Caco-2 (cell line): ENCODE data around the gene HOXC9. TPM values are rescaled to one million over a fixed set of nuclear protein-coding genes. Genes with fewer than 3 reads are reported as not detected.

Experiments used
- BruUV-seq: library from RNA; stranded (reverse); fragments of 400-500 nt; replicated peaks from 2 replicates; lab custom pipeline; 2021; lab: Mats Ljungman, UMichigan
- CTCF ChIA-PET: fragments of 300-600 bp; sonication (Branson Sonifier 250); formaldehyde crosslinking; loops from one replicate; lab custom pipeline; 2022; ENCODE audit warnings: antibody characterized with exemption; lab: Charles Lee
- POLR2A ChIA-PET: fragments of 300-600 bp; sonication (Branson Sonifier 250); formaldehyde crosslinking; loops from one replicate; lab custom pipeline; 2022; ENCODE audit warnings: antibody characterized with exemption; lab: Charles Lee
- DNase-seq, 2 experiments: peaks; one replicate each; pipeline versions ENCODE4 v3.0.0 to v3.0.0-alpha.2; 2020 to 2022
- H3K27me3 ChIP-seq: replicated peaks from 2 replicates; pipeline ENCODE4 v1.6.0; 2011; ENCODE audit warnings: low read length; ENCODE audit not compliant: control insufficient read depth, insufficient read depth
- H3K36me3 ChIP-seq: 2 replicates; pipeline ENCODE4 v1.5.1; 2011; ENCODE audit warnings: low read length; ENCODE audit not compliant: control insufficient read depth, insufficient read depth
- H3K4me1 ChIP-seq: fragments of 250-450 bp; sonication (Bioruptor Pico); 2 replicates; pipeline ENCODE4 v1.5.1; 2020; ENCODE audit warnings: mild to moderate bottlenecking
- H3K4me3 ChIP-seq: 2 replicates; pipeline ENCODE4 v1.5.1; 2011; ENCODE audit warnings: low read depth, mild to moderate bottlenecking, control low read depth, low read length
- H3K9me3 ChIP-seq: fragments of 250-450 bp; sonication (Bioruptor Pico); 2 replicates; pipeline ENCODE4 v1.5.1; 2020; ENCODE audit warnings: mild to moderate bottlenecking, moderate library complexity
- H3K27ac Mint-ChIP-seq: one replicate; pipeline ENCODE4 v1.8.0; 2022; ENCODE audit warnings: mixed read lengths; ENCODE audit not compliant: unreplicated experiment
- H3K27me3 Mint-ChIP-seq: one replicate; pipeline ENCODE4 v1.8.0; 2022; ENCODE audit warnings: mixed read lengths; ENCODE audit not compliant: insufficient read depth, unreplicated experiment
- H3K36me3 Mint-ChIP-seq: one replicate; pipeline ENCODE4 v1.8.0; 2022; ENCODE audit warnings: mild to moderate bottlenecking, mixed read lengths; ENCODE audit not compliant: insufficient read depth, unreplicated experiment
- H3K4me1 Mint-ChIP-seq: one replicate; pipeline ENCODE4 v1.8.0; 2022; ENCODE audit warnings: low read depth, mixed read lengths; ENCODE audit not compliant: unreplicated experiment
- H3K4me3 Mint-ChIP-seq: one replicate; pipeline ENCODE4 v1.8.0; 2022; ENCODE audit warnings: mild to moderate bottlenecking, moderate library complexity, mixed read lengths; ENCODE audit not compliant: unreplicated experiment
- H3K9me3 Mint-ChIP-seq: one replicate; pipeline ENCODE4 v1.8.0; 2022; ENCODE audit warnings: mixed read lengths; ENCODE audit not compliant: unreplicated experiment
- CTCF ChIP-seq, 2 experiments: fragments of 200-600 bp in 1 of 2; IDR thresholded peaks; 1 replicate in 1 of 2; 2 replicates in 1 of 2; pipeline versions ENCODE4 v1.5.1 to v1.8.0; 2011 to 2022; ENCODE audit warnings: antibody characterized with exemption in 1 of 2, control low read depth in 1 of 2, inconsistent platforms in 1 of 2, low read depth in 1 of 2, low read length in 1 of 2, mild to moderate bottlenecking in 1 of 2, moderate library complexity in 1 of 2; ENCODE audit not compliant: insufficient read depth in 1 of 2, severe bottlenecking in 1 of 2, unreplicated experiment in 1 of 2
- intact Hi-C: fragments of 100-400 bp; cut with micrococcal nuclease; formaldehyde crosslinking; loops from one replicate; pipeline ENCODE4 v1.10.0; 2022; ENCODE audit not compliant: unreplicated experiment
- total RNA-seq: library from RNA; stranded (reverse); gene quantifications from 2 replicates; pipeline ENCODE4 v1.2.3, GENCODE V29; 2022

Gene HOXC9
- total RNA-seq, 1 experiment from 2014 or later, result 2.9 TPM

DNA sequence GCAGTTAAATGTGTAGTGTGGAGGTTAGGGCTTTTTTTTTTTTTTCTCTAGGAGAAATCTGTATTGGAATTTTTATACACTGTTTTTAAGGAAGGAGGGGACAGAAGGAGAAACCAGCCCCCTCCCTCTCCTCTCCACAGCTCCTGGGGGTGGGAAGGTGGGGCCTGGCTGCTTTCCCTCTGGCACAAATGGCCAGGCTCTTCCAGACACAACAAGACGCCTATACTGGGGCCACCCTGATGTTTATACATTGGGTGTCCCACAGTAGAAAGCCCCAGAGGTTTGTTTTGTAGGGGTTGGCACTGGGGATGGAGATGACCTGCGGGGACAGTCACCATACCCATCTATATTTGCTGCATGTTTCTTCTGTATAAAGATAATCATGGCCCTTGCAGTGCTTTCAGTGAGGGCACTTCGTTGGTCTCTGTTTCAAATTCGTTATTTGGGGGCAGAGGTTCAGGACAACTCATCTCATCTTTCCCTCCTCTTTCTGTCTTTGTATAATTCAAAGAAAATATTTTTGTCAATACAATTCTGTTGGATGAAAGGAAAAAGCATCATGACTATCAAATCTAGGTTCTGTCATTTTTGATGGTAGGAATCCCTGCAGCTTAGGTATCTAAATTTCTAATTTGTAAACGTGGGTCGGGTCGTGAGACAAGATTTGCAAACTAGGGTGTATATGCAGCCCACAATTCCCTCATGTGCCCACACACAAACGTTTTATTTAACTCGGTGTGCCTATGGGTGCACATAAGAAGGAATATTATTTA is 23.0 kb upstream of the HOXC9 start:
- H3K36me3 Mint-ChIP-seq, result no peaks in the 10 kb centered on the region
- H3K27me3 ChIP-seq, result no peaks in the 10 kb centered on the region
- intact Hi-C loops, result loop anchor here (5.0 kb wide), 1 partner anchor 40 kb away; no protein-coding TSS in a partner anchor
- no peak for TF ChIP-seq CTCF (IDR thresholded peaks at IDR 0.05; ENCODE audit: insufficient read depth in 1 of 2, low read depth in 1 of 2, low read length in 1 of 2, severe bottlenecking in 1 of 2, unreplicated experiment in 1 of 2)
- DNase-seq, result no peak
- no peak overlapping the region for H3K27ac Mint-ChIP-seq
- H3K4me1 Mint-ChIP-seq, result peaks cover 23% of the 10 kb centered on the region
- ChIA-PET POLR2A (interaction anchor here (2.2 kb wide), 1 partner anchor 37 kb away, joined by 15 read pairs; no protein-coding TSS in a partner anchor), CTCF (interaction anchor here (0.8 kb wide), 1 partner anchor 11 kb away, joined by 4 read pairs; no protein-coding TSS in a partner anchor)
- peak overlapping the region; percentile 68 for H3K4me3 Mint-ChIP-seq
- no peaks in the 10 kb centered on the region for H3K27me3 Mint-ChIP-seq
- H3K9me3 ChIP-seq, result no peaks in the 10 kb centered on the region
- no TSS peak for BruUV-seq
- H3K4me3 ChIP-seq, result peak overlapping the region; percentile 43
- H3K9me3 Mint-ChIP-seq, result no peaks in the 10 kb centered on the region
- peaks cover 30% of the 10 kb centered on the region for H3K4me1 ChIP-seq
- no peaks in the 10 kb centered on the region for H3K36me3 ChIP-seq

- Histone ChIP-seq H3K36me3 (no peaks in the 10 kb centered on the region; the same call in 1 of the 2 replicates), H3K4me1 (peaks cover 30% of the 10 kb centered on the region), H3K9me3 (no peaks in the 10 kb centered on the region), H3K27me3 (no peaks in the 10 kb centered on the region), H3K4me3 (peak overlapping the region; percentile 43)
- TF ChIP-seq CTCF (IDR thresholded peaks at IDR 0.05; ENCODE audit: insufficient read depth in 1 of 2, low read depth in 1 of 2, low read length in 1 of 2, severe bottlenecking in 1 of 2, unreplicated experiment in 1 of 2), result no peak
- peaks cover 23% of the 10 kb centered on the region for H3K4me1 Mint-ChIP-seq
- no peaks in the 10 kb centered on the region for H3K36me3 Mint-ChIP-seq
- peak in 1 of 2 experiments; percentile 53 for DNase-seq
- H3K4me3 Mint-ChIP-seq, result peak overlapping the region; percentile 68
- H3K27me3 Mint-ChIP-seq, result no peaks in the 10 kb centered on the region
- POLR2A ChIA-PET, result interaction anchor here (0.5 to 2.2 kb wide), 2 partner anchors 38 to 1022 kb away, joined by 6 to 15 read pairs; no protein-coding TSS in a partner anchor
- peak overlapping the region; percentile 90 for H3K27ac Mint-ChIP-seq
- intact Hi-C loops, result loop anchor here (2.0 to 5.0 kb wide), 3 partner anchors 23 to 39 kb away; partner anchors contain the start of genes HOXC12 and HOXC13
- CTCF ChIA-PET, result interaction anchor here (0.6 to 1.7 kb wide), 5 partner anchors 10 to 347 kb away, joined by 3 to 8 read pairs (median 5); partner anchors contain the start of genes COPZ1 and HOXC8
- TSS peak; percentile 70 for BruUV-seq
- H3K9me3 Mint-ChIP-seq, result no peaks in the 10 kb centered on the region
These were observed 22.1 kb upstream of the HOXC9 start for GRCh38 chr12:53977596-53978445.
